Nephron (organoid): ENCODE results near the gene CCND1.

Source experiments
- H3K27ac Mint-ChIP-seq, 3 experiments: 2 replicates each; pipeline ENCODE4 v1.8.0; 2020; ENCODE audit warnings: mixed read lengths in 3 of 3, mild to moderate bottlenecking in 2 of 3, moderate library complexity in 1 of 3
- H3K27me3 Mint-ChIP-seq: 2 replicates; pipeline ENCODE4 v1.8.0; 2021; ENCODE audit warnings: low read depth, mild to moderate bottlenecking, moderate library complexity, mixed read lengths
- H3K36me3 Mint-ChIP-seq: 2 replicates; pipeline ENCODE4 v1.8.0; 2020; ENCODE audit warnings: low read depth, mixed read lengths
- H3K4me1 Mint-ChIP-seq: 2 replicates; pipeline ENCODE4 v1.8.0; 2020; ENCODE audit warnings: mixed read lengths
- H3K4me3 Mint-ChIP-seq, 3 experiments: 2 replicates each; pipeline ENCODE4 v1.8.0; 2020; ENCODE audit warnings: mild to moderate bottlenecking in 3 of 3, mixed read lengths in 3 of 3, moderate library complexity in 2 of 3
- H3K9me3 Mint-ChIP-seq: 2 replicates; pipeline ENCODE4 v1.8.0; 2020; ENCODE audit warnings: mixed read lengths
- CTCF ChIP-seq, 3 experiments: fragments of 200-600 bp; sonication (generic); IDR thresholded peaks; one replicate each; pipeline ENCODE4 v1.5.0; 2021; ENCODE audit warnings: antibody characterized with exemption in 3 of 3; ENCODE audit not compliant: unreplicated experiment in 3 of 3

CCND1 gene

DNA sequence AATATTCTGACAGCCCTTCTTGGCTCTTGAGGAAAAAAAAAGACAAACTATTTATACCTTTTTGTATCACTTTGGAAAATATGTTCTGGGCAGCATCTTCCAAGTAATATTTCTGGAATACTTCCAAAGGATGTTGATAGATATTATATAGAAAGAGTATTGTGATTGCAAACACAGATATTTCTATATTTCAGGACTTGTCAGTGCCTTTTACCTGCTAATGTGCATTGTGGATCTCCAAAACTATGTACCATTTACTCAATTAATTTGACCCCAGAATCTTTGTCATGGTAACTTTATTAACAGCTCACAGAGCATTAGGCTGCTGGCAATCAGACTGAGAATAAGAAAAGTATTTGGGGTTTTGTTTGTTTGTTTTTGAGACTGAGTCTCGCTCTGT, 16.7 kb upstream of the CCND1 start:
- H3K4me1 Mint-ChIP-seq, result no peaks in the 10 kb centered on the region
- no peaks in the 10 kb centered on the region for H3K36me3 Mint-ChIP-seq
- H3K27me3 Mint-ChIP-seq, result peaks cover 10% of the 10 kb centered on the region
- peaks cover 3% of the 10 kb centered on the region for H3K9me3 Mint-ChIP-seq
- no peak overlapping the region for H3K27ac Mint-ChIP-seq
- TF ChIP-seq CTCF (IDR thresholded peaks at IDR 0.05; ENCODE audit: unreplicated experiment in 3 of 3), result no peak
- H3K4me3 Mint-ChIP-seq, result no peak overlapping the region

DNA sequence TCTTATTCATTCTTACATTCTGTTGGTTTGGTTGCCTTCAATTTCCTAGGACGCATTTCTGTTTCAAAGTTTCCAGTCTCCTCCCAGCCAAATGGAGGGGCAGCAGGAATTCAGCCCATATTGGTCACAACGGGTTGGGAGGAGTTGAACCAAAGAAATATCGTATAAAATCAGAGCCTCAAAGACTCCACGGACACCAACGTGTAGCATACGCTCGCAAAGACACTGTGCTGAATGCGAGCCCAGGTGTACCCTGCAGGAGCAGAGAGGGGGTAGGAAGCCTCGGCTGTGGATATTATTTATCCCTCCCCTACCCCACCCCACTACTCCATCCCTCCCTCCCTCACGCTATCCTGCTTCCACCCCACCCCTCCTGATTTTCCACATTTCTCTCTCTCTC, 15.5 kb upstream of the CCND1 start:
- no peak for TF ChIP-seq CTCF (IDR thresholded peaks at IDR 0.05; ENCODE audit: unreplicated experiment in 3 of 3)
- Mint-ChIP-seq H3K9me3 (peaks cover 11% of the 10 kb centered on the region), H3K36me3 (no peaks in the 10 kb centered on the region), H3K27ac (no peak overlapping the region), H3K27me3 (peaks cover 10% of the 10 kb centered on the region), H3K4me1 (no peaks in the 10 kb centered on the region), H3K4me3 (no peak overlapping the region)

DNA sequence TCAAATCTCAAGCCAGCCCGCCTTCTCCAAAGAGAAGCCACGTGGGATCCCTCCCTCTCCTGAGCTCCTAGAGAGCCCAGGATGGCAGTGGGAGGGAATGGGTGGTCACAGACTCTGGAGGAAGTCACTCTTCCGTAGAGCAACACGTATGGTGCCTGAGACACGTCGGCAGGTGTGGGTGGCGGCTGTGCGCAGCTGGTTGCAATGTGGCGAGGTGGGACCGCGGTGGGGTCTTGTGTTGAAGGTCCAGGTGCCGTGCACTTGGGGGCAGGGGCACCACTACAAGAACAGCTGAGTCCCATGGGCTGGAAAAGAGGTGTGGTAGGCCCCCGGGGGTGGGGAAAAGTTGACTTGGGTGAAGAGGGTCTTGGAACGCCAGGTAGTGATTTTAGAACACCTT, 13.4 kb upstream of the CCND1 start:
- TF ChIP-seq CTCF (IDR thresholded peaks at IDR 0.05; ENCODE audit: unreplicated experiment in 3 of 3), result no peak
- Mint-ChIP-seq H3K9me3 (peaks cover 14% of the 10 kb centered on the region), H3K36me3 (no peaks in the 10 kb centered on the region), H3K27ac (no peak overlapping the region), H3K4me3 (no peak overlapping the region), H3K4me1 (no peaks in the 10 kb centered on the region), H3K27me3 (peaks cover 21% of the 10 kb centered on the region)

GRCh38 chr11:69630017-69630416, 10.9 kb upstream of the CCND1 start:
- no peak overlapping the region for H3K4me3 Mint-ChIP-seq
- no peak overlapping the region for H3K27ac Mint-ChIP-seq
- H3K4me1 Mint-ChIP-seq, result no peaks in the 10 kb centered on the region
- peaks cover 29% of the 10 kb centered on the region for H3K27me3 Mint-ChIP-seq
- TF ChIP-seq CTCF (IDR thresholded peaks at IDR 0.05; ENCODE audit: unreplicated experiment in 3 of 3), result no peak
- peaks cover 14% of the 10 kb centered on the region for H3K9me3 Mint-ChIP-seq
- H3K36me3 Mint-ChIP-seq, result no peaks in the 10 kb centered on the region

GRCh38 chr11:69630424-69630823, 10.5 kb upstream of the CCND1 start:
- Mint-ChIP-seq H3K27me3 (peaks cover 33% of the 10 kb centered on the region), H3K27ac (no peak overlapping the region), H3K4me1 (no peaks in the 10 kb centered on the region), H3K4me3 (no peak overlapping the region), H3K36me3 (no peaks in the 10 kb centered on the region), H3K9me3 (peaks cover 14% of the 10 kb centered on the region)
- TF ChIP-seq CTCF (IDR thresholded peaks at IDR 0.05; ENCODE audit: unreplicated experiment in 3 of 3), result no peak

GRCh38 chr11:69632900-69633299, 8.1 kb upstream of the CCND1 start:
- Mint-ChIP-seq H3K27ac (no peak overlapping the region), H3K4me1 (peaks cover 4% of the 10 kb centered on the region), H3K9me3 (peaks cover 11% of the 10 kb centered on the region), H3K27me3 (peaks cover 44% of the 10 kb centered on the region), H3K4me3 (no peak overlapping the region), H3K36me3 (no peaks in the 10 kb centered on the region)
- no peak for TF ChIP-seq CTCF (IDR thresholded peaks at IDR 0.05; ENCODE audit: unreplicated experiment in 3 of 3)
